Measurements from ENCODE around the gene MORN5. TPM values are rescaled to one million over a fixed set of nuclear protein-coding genes. Genes with fewer than 3 reads are reported as not detected.

MORN5 gene
- total and polyA plus RNA-seq, 9 of the 15 experiments (the other 6 are each of a cell fraction or from before 2014, with no cell fraction given): not detected

DNA sequence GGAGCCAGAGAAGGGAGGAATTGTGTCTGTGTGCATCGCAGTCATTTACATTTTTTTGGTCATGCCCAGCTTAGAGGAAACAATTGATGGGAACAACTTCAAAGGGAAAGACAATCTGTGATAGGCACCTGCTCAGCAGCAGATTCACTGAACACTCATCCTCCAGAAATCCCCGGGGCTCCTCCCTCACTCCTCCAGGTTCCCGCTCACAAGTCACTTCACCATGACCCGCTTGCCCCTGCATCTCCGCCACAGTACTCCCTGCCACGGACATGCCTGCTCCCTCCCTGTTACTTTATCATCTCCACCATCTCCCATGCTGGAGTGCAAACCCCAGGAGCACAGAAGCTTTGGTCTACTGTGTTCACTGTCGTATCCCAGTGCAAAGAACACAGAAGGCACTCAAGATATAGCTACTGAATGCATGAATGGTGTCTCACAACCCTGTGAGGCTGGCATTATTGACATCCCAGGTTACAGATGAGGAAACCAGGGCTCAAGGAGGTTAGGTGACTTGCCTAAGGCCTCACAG lies 52.8 kb downstream of the MORN5 start (continued):
- TF ChIP-seq, protein P1, sequence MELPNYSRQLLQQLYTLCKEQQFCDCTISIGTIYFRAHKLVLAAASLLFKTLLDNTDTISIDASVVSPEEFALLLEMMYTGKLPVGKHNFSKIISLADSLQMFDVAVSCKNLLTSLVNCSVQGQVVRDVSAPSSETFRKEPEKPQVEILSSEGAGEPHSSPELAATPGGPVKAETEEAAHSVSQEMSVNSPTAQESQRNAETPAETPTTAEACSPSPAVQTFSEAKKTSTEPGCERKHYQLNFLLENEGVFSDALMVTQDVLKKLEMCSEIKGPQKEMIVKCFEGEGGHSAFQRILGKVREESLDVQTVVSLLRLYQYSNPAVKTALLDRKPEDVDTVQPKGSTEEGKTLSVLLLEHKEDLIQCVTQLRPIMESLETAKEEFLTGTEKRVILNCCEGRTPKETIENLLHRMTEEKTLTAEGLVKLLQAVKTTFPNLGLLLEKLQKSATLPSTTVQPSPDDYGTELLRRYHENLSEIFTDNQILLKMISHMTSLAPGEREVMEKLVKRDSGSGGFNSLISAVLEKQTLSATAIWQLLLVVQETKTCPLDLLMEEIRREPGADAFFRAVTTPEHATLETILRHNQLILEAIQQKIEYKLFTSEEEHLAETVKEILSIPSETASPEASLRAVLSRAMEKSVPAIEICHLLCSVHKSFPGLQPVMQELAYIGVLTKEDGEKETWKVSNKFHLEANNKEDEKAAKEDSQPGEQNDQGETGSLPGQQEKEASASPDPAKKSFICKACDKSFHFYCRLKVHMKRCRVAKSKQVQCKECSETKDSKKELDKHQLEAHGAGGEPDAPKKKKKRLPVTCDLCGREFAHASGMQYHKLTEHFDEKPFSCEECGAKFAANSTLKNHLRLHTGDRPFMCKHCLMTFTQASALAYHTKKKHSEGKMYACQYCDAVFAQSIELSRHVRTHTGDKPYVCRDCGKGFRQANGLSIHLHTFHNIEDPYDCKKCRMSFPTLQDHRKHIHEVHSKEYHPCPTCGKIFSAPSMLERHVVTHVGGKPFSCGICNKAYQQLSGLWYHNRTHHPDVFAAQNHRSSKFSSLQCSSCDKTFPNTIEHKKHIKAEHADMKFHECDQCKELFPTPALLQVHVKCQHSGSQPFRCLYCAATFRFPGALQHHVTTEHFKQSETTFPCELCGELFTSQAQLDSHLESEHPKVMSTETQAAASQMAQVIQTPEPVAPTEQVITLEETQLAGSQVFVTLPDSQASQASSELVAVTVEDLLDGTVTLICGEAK (IDR thresholded peaks at IDR 0.05): no peak
- TF ChIP-seq, protein P1 (CRISPR knock-in tag; IDR thresholded peaks at IDR 0.05): no peak
- TF ChIP-seq, protein P2, sequence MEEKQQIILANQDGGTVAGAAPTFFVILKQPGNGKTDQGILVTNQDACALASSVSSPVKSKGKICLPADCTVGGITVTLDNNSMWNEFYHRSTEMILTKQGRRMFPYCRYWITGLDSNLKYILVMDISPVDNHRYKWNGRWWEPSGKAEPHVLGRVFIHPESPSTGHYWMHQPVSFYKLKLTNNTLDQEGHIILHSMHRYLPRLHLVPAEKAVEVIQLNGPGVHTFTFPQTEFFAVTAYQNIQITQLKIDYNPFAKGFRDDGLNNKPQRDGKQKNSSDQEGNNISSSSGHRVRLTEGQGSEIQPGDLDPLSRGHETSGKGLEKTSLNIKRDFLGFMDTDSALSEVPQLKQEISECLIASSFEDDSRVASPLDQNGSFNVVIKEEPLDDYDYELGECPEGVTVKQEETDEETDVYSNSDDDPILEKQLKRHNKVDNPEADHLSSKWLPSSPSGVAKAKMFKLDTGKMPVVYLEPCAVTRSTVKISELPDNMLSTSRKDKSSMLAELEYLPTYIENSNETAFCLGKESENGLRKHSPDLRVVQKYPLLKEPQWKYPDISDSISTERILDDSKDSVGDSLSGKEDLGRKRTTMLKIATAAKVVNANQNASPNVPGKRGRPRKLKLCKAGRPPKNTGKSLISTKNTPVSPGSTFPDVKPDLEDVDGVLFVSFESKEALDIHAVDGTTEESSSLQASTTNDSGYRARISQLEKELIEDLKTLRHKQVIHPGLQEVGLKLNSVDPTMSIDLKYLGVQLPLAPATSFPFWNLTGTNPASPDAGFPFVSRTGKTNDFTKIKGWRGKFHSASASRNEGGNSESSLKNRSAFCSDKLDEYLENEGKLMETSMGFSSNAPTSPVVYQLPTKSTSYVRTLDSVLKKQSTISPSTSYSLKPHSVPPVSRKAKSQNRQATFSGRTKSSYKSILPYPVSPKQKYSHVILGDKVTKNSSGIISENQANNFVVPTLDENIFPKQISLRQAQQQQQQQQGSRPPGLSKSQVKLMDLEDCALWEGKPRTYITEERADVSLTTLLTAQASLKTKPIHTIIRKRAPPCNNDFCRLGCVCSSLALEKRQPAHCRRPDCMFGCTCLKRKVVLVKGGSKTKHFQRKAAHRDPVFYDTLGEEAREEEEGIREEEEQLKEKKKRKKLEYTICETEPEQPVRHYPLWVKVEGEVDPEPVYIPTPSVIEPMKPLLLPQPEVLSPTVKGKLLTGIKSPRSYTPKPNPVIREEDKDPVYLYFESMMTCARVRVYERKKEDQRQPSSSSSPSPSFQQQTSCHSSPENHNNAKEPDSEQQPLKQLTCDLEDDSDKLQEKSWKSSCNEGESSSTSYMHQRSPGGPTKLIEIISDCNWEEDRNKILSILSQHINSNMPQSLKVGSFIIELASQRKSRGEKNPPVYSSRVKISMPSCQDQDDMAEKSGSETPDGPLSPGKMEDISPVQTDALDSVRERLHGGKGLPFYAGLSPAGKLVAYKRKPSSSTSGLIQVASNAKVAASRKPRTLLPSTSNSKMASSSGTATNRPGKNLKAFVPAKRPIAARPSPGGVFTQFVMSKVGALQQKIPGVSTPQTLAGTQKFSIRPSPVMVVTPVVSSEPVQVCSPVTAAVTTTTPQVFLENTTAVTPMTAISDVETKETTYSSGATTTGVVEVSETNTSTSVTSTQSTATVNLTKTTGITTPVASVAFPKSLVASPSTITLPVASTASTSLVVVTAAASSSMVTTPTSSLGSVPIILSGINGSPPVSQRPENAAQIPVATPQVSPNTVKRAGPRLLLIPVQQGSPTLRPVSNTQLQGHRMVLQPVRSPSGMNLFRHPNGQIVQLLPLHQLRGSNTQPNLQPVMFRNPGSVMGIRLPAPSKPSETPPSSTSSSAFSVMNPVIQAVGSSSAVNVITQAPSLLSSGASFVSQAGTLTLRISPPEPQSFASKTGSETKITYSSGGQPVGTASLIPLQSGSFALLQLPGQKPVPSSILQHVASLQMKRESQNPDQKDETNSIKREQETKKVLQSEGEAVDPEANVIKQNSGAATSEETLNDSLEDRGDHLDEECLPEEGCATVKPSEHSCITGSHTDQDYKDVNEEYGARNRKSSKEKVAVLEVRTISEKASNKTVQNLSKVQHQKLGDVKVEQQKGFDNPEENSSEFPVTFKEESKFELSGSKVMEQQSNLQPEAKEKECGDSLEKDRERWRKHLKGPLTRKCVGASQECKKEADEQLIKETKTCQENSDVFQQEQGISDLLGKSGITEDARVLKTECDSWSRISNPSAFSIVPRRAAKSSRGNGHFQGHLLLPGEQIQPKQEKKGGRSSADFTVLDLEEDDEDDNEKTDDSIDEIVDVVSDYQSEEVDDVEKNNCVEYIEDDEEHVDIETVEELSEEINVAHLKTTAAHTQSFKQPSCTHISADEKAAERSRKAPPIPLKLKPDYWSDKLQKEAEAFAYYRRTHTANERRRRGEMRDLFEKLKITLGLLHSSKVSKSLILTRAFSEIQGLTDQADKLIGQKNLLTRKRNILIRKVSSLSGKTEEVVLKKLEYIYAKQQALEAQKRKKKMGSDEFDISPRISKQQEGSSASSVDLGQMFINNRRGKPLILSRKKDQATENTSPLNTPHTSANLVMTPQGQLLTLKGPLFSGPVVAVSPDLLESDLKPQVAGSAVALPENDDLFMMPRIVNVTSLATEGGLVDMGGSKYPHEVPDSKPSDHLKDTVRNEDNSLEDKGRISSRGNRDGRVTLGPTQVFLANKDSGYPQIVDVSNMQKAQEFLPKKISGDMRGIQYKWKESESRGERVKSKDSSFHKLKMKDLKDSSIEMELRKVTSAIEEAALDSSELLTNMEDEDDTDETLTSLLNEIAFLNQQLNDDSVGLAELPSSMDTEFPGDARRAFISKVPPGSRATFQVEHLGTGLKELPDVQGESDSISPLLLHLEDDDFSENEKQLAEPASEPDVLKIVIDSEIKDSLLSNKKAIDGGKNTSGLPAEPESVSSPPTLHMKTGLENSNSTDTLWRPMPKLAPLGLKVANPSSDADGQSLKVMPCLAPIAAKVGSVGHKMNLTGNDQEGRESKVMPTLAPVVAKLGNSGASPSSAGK (IDR thresholded peaks at IDR 0.05): no peak
- TF ChIP-seq CTBP1 (IDR thresholded peaks at IDR 0.05; ENCODE audit: borderline replicate concordance): 0 out of 2 replicates have a peak, but pooled peaks have one; percentile 25
- no peak for TF ChIP-seq KAT2B (IDR thresholded peaks at IDR 0.05; ENCODE audit: low read depth, low read length)
- no peak for TF ChIP-seq TOE1 (IDR thresholded peaks at IDR 0.05; ENCODE audit: borderline replicate concordance)
- TF ChIP-seq TOE1 (CRISPR knock-in tag; IDR thresholded peaks at IDR 0.05; ENCODE audit: borderline replicate concordance, low read depth): no peak

Data from K562 (cell line).